ENCODE measurements around the gene MRPS25. TPM values are rescaled to one million over a fixed set of nuclear protein-coding genes. Genes with fewer than 3 reads are reported as not detected.

The MRPS25 gene
- total and polyA plus RNA-seq, 9 of the 15 experiments (the other 6 are each of a cell fraction or from before 2014, with no cell fraction given): 34.3 to 129 (median 78.2) TPM

- TF ChIP-seq GABPA (tag; conservative IDR thresholded peaks at IDR 0.05; ENCODE audit: low read depth) (peak; percentile 53), KLF6 (CRISPR knock-in tag; IDR thresholded peaks at IDR 0.05; ENCODE audit: borderline replicate concordance) (no peak), NCOA1 (IDR thresholded peaks at IDR 0.05; ENCODE audit: low read depth) (no peak), SNIP1 (IDR thresholded peaks at IDR 0.05; ENCODE audit: low read depth) (no peak), YBX1 (IDR thresholded peaks at IDR 0.05) (no peak), ELF4 (CRISPR knock-in tag; IDR thresholded peaks at IDR 0.05) (0 out of 2 replicates have a peak, but pooled peaks have one; percentile 45), ZNF354B (CRISPR knock-in tag; IDR thresholded peaks at IDR 0.05) (no peak), ZNF282 (CRISPR knock-in tag; IDR thresholded peaks at IDR 0.05) (no peak), ARID1B (IDR thresholded peaks at IDR 0.05) (0 out of 2 replicates have a peak, but pooled peaks have one; percentile 15), CBX5 (IDR thresholded peaks at IDR 0.05; ENCODE audit: borderline replicate concordance, low read depth) (no peak), HNRNPH1 (optimal IDR thresholded peaks at IDR 0.05; ENCODE audit: low read depth, low read length) (no peak), NCOA6 (IDR thresholded peaks at IDR 0.05) (no peak), HDAC2 (IDR thresholded peaks at IDR 0.05) (peak; percentile 42), ZNF449 (CRISPR knock-in tag; IDR thresholded peaks at IDR 0.05) (no peak), ZBTB1 (CRISPR knock-in tag; IDR thresholded peaks at IDR 0.05; ENCODE audit: borderline replicate concordance, low read depth) (no peak), TSHZ1 (CRISPR knock-in tag; IDR thresholded peaks at IDR 0.05) (no peak), RB1 (IDR thresholded peaks at IDR 0.05; ENCODE audit: low read depth) (peak; percentile 91), HBP1 (CRISPR knock-in tag; IDR thresholded peaks at IDR 0.05) (no peak), HMGN3 (IDR thresholded peaks at IDR 0.05; ENCODE audit: borderline replicate concordance, extremely low read depth, insufficient read length, low read depth, low read length) (peak; percentile 48), HIVEP1 (CRISPR knock-in tag; IDR thresholded peaks at IDR 0.05) (no peak), TAF1 (IDR thresholded peaks at IDR 0.05; ENCODE audit: control insufficient read depth, extremely low read depth, insufficient read depth, low read length, severe bottlenecking) (peak; percentile 92), TAL1 (IDR thresholded peaks at IDR 0.05) (no peak), STAG1 (CRISPR knock-in tag; IDR thresholded peaks at IDR 0.05; ENCODE audit: borderline replicate concordance) (no peak)
These were observed at the start of gene MRPS25 (continued) for GRCh38 chr3:15064835-15065549.

Measured in K562 (cell line).